ENCODE data around the gene OSBPL1A.
A peak's percentile ranks its signal among the peaks of the same experiment; 100 is the strongest.

The OSBPL1A gene

DNA sequence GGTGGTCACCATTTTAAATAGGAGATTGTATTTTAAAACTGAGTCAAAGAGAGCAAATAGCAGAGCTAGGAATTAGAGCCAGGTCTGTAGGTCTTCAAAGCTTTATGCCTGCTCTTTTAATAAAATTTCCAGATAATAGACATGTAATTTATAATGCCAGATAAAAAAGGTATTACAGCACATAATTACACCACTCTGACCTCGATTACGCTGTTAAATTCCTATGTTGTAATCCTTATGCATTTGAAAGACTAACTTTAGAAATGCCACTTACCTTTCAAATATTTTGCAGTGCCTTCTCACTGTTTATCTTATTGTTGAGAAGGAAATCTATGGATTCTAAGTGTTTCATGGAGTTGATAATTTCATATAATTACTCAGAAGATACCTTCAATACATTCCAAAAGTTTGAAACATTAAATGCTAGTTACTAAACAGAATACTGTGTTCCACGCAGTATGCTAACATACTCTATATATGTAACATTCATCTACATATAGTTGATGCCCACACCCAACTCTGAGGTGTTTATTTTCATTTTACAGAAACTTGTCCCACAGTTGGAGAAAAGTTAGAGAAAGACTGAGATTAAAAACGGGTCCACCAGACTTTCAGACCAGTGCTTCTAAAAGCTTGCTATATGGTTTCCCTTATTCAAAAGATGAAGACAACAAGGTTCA, 120.0 kb downstream of the OSBPL1A start:
- peaks cover 8 to 9% of the 10 kb centered on the region in 2 donors for H3K27me3 Mint-ChIP-seq
- H3K4me1 Mint-ChIP-seq = no peaks in the 10 kb centered on the region
- H3K27ac Mint-ChIP-seq = no peak overlapping the region
- ATAC-seq (replicated peaks) (no peak), DNase-seq (no peak)
- H3K36me3 Mint-ChIP-seq = peaks cover 0 to 6% of the 10 kb centered on the region in 2 donors
- no peaks in the 10 kb centered on the region for H3K9me3 Mint-ChIP-seq
- no peak overlapping the region for H3K4me3 Mint-ChIP-seq

DNA sequence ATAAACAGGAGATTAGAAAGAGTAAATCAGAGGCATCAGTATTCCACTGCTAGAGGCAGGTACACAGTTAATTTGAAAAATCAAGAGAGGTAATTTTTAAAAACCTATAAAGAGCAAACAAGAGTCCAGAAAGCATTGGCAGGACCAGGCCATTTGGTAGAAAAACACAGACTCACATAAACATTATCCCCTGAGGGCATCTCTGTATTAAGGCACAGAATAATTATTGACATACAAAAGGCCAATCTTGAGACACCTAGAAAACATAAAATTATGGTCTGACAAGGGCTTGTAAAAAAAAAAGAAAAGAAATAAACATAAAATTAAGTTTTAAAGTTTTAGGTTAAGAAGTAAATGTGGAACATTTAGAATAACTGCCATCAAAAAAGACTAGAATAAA, 120.6 kb downstream of the OSBPL1A start:
- H3K36me3 Mint-ChIP-seq = peaks cover 0 to 6% of the 10 kb centered on the region in 2 donors
- H3K9me3 Mint-ChIP-seq = no peaks in the 10 kb centered on the region
- no peak for DNase-seq
- ATAC-seq (replicated peaks) = no peak
- H3K27ac Mint-ChIP-seq = no peak overlapping the region
- peaks cover 0 to 2% of the 10 kb centered on the region in 2 donors for H3K4me1 Mint-ChIP-seq
- H3K4me3 Mint-ChIP-seq = no peak overlapping the region
- peaks cover 8 to 13% of the 10 kb centered on the region in 2 donors for H3K27me3 Mint-ChIP-seq

GRCh38 chr18:24274837-24275236, 122.8 kb downstream of the OSBPL1A start:
- ATAC-seq (replicated peaks) (no peak), DNase-seq (no peak)
- no peak overlapping the region for H3K4me3 Mint-ChIP-seq
- H3K27ac Mint-ChIP-seq = no peak overlapping the region
- H3K4me1 Mint-ChIP-seq = peaks cover 8 to 11% of the 10 kb centered on the region in 2 donors
- peaks cover 0 to 6% of the 10 kb centered on the region in 2 donors for H3K36me3 Mint-ChIP-seq
- no peaks in the 10 kb centered on the region for H3K9me3 Mint-ChIP-seq
- peaks cover 18 to 26% of the 10 kb centered on the region in 2 donors for H3K27me3 Mint-ChIP-seq

GRCh38 chr18:24273596-24273995, 124.0 kb downstream of the OSBPL1A start:
- Mint-ChIP-seq H3K4me1 (peaks cover 8 to 11% of the 10 kb centered on the region in 2 donors), H3K4me3 (no peak overlapping the region), H3K9me3 (no peaks in the 10 kb centered on the region), H3K36me3 (peaks cover 0 to 10% of the 10 kb centered on the region in 2 donors), H3K27me3 (peaks cover 18 to 26% of the 10 kb centered on the region in 2 donors), H3K27ac (no peak overlapping the region)
- no peak for ATAC-seq (replicated peaks)
- no peak for DNase-seq

- ATAC-seq (replicated peaks) (peak in 1 of 2 donors; percentile 3), DNase-seq (no peak)
- peaks cover 18 to 26% of the 10 kb centered on the region in 2 donors for H3K27me3 Mint-ChIP-seq
These were observed 125.4 kb downstream of the OSBPL1A start for GRCh38 chr18:24272229-24272525.

GRCh38 chr18:24271381-24272228, 126.0 kb downstream of the OSBPL1A start:
- ATAC-seq (replicated peaks) = peak; percentile 95
- Mint-ChIP-seq H3K4me3 (peak overlapping the region; percentile 79 to 83), H3K4me1 (peaks cover 8 to 11% of the 10 kb centered on the region in 2 donors), H3K36me3 (peaks cover 0 to 12% of the 10 kb centered on the region in 2 donors), H3K27me3 (peaks cover 18 to 26% of the 10 kb centered on the region in 2 donors), H3K27ac (no peak overlapping the region), H3K9me3 (no peaks in the 10 kb centered on the region)
- peak; percentile 40 for DNase-seq

More at GRCh38 chr18:24272229-24272525, 125.4 kb downstream of the OSBPL1A start:
- H3K4me1 Mint-ChIP-seq = peaks cover 8 to 11% of the 10 kb centered on the region in 2 donors
- peak overlapping the region; percentile 79 to 83 for H3K4me3 Mint-ChIP-seq
- no peaks in the 10 kb centered on the region for H3K9me3 Mint-ChIP-seq
- no peak overlapping the region for H3K27ac Mint-ChIP-seq
- peaks cover 0 to 12% of the 10 kb centered on the region in 2 donors for H3K36me3 Mint-ChIP-seq

DNA sequence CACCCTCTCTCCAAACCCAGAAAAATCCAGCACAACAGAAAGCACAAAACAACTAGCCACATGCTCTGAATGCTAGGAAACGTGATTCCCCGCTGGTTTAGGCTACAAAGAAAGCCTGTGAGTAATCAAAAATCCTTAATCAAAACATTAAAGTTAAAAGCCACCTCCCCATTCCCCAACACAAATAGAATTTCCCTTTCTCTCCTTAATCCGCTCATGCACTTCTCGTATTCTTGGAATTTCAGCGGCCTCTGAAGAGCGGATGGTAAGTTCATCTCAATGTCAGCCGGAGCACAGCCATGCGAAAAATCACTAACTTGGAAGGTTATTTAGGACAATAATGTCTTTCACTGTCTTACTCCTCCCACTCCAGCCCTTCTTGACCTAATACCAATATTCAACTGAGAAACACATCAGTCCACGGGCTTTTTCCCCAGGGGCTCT, 126.7 kb downstream of the OSBPL1A start:
- no peak for ATAC-seq (replicated peaks)
- peaks cover 18 to 26% of the 10 kb centered on the region in 2 donors for H3K27me3 Mint-ChIP-seq
- H3K27ac Mint-ChIP-seq = no peak overlapping the region
- peaks cover 12 to 16% of the 10 kb centered on the region in 2 donors for H3K4me1 Mint-ChIP-seq
- H3K9me3 Mint-ChIP-seq = peaks cover 0 to 4% of the 10 kb centered on the region in 2 donors
- DNase-seq = no peak
- peak overlapping the region; percentile 79 to 83 for H3K4me3 Mint-ChIP-seq
- peaks cover 3 to 17% of the 10 kb centered on the region in 2 donors for H3K36me3 Mint-ChIP-seq

GRCh38 chr18:24270358-24270936, 127.2 kb downstream of the OSBPL1A start:
- no peak overlapping the region for H3K27ac Mint-ChIP-seq

GRCh38 chr18:24268784-24269550, 128.7 kb downstream of the OSBPL1A start:
- ATAC-seq (replicated peaks) = no peak
- Mint-ChIP-seq H3K27ac (no peak overlapping the region), H3K27me3 (peaks cover 14 to 23% of the 10 kb centered on the region in 2 donors), H3K36me3 (peaks cover 3 to 17% of the 10 kb centered on the region in 2 donors), H3K4me1 (peaks cover 14 to 17% of the 10 kb centered on the region in 2 donors), H3K9me3 (peaks cover 0 to 4% of the 10 kb centered on the region in 2 donors), H3K4me3 (no peak overlapping the region)
- DNase-seq = no peak

More at GRCh38 chr18:24270358-24270936, 127.2 kb downstream of the OSBPL1A start:
- ATAC-seq (replicated peaks) (no peak), DNase-seq (no peak)
- H3K9me3 Mint-ChIP-seq = peaks cover 0 to 4% of the 10 kb centered on the region in 2 donors
- peaks cover 3 to 20% of the 10 kb centered on the region in 2 donors for H3K36me3 Mint-ChIP-seq
- peaks cover 18 to 26% of the 10 kb centered on the region in 2 donors for H3K27me3 Mint-ChIP-seq
- H3K4me1 Mint-ChIP-seq = peaks cover 14 to 17% of the 10 kb centered on the region in 2 donors
- no peak overlapping the region for H3K4me3 Mint-ChIP-seq

- Mint-ChIP-seq H3K27ac (no peak overlapping the region), H3K36me3 (peaks cover 3 to 14% of the 10 kb centered on the region in 2 donors), H3K9me3 (peaks cover 0 to 4% of the 10 kb centered on the region in 2 donors), H3K4me3 (no peak overlapping the region), H3K27me3 (peaks cover 10 to 17% of the 10 kb centered on the region in 2 donors), H3K4me1 (peaks cover 14 to 17% of the 10 kb centered on the region in 2 donors)
- no peak for ATAC-seq (replicated peaks)
- no peak for DNase-seq
These were observed 129.7 kb downstream of the OSBPL1A start for GRCh38 chr18:24267878-24268277.

DNA sequence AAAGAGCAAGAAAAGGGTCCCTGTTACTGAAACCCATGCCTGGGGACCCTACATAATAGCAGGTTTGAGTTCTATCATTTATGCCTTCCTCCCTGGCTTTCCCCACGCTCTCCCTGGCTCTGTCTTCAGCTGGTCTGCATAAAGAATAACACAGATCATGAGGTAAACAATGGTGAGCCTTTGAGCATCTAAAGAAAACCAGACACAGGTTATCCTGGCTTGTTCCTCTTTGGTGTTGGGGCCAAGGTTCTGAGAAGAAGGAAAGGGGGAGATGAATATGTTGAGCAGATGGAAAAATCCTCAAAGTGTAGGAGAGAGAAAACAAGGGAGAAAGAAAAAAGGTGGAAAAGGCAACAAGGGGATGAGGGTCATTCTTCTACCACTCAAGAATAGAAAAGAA, 131.5 kb downstream of the OSBPL1A start:
- Mint-ChIP-seq H3K4me1 (peaks cover 8 to 11% of the 10 kb centered on the region in 2 donors), H3K9me3 (peaks cover 0 to 4% of the 10 kb centered on the region in 2 donors), H3K36me3 (peaks cover 3 to 14% of the 10 kb centered on the region in 2 donors), H3K27ac (no peak overlapping the region), H3K27me3 (peaks cover 4 to 5% of the 10 kb centered on the region in 2 donors), H3K4me3 (no peak overlapping the region)
- ATAC-seq (replicated peaks) (no peak), DNase-seq (no peak)

DNA sequence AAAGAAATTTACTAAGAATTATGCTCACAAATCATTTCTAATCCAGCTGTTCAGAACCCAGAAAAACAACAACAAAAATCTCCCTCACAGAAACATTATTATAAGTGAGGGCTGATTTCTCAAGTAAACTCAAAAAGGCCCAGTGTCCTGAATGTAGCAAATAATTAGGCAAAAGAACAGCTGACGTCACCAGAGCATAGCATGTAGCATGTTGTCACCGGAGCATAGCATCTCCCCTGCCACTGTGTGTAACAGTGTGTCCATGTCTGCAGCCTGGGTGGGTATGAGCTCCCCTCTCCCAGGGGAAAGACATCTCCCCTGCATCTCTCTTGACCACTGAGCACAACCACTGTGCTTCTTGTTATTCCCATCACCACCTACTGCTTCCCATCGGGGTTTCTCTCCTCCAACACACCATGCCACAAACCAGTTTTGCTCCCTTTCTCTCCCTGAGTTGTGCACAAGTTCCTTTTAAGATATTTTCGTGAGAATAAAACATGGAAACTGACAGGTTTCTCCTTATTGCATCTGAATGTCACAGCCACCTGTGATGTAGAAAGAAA, 132.0 kb downstream of the OSBPL1A start:
- H3K9me3 Mint-ChIP-seq = peaks cover 0 to 4% of the 10 kb centered on the region in 2 donors
- H3K27ac Mint-ChIP-seq = no peak overlapping the region
- no peaks in the 10 kb centered on the region for H3K27me3 Mint-ChIP-seq
- peaks cover 3 to 14% of the 10 kb centered on the region in 2 donors for H3K36me3 Mint-ChIP-seq
- no peak for ATAC-seq (replicated peaks)
- no peak for DNase-seq
- peaks cover 5 to 6% of the 10 kb centered on the region in 2 donors for H3K4me1 Mint-ChIP-seq
- H3K4me3 Mint-ChIP-seq = no peak overlapping the region

GRCh38 chr18:24263050-24263449, 134.6 kb downstream of the OSBPL1A start:
- Mint-ChIP-seq H3K4me3 (no peak overlapping the region), H3K9me3 (peaks cover 0 to 4% of the 10 kb centered on the region in 2 donors), H3K36me3 (peaks cover 3 to 8% of the 10 kb centered on the region in 2 donors), H3K4me1 (peaks cover 5 to 6% of the 10 kb centered on the region in 2 donors), H3K27ac (no peak overlapping the region), H3K27me3 (no peaks in the 10 kb centered on the region)
- DNase-seq (no peak), ATAC-seq (replicated peaks) (no peak)

Measured in stimulated activated naive B cell treated with anti-CD40 and anti-IgM and Interleukin-4, amounts not matched to agents 10 μg/mL and 1 μg/mL and 100 μg/mL, for 72 hours (primary cell).